GM21526 (cell line): Measurements from ENCODE around the gene CAB39.

Experiments used
- ATAC-seq: cut with Tn5 transposase; IDR thresholded peaks from one replicate; pipeline ENCODE4 v1.9.1; 2021; ENCODE audit warnings: moderate library complexity; ENCODE audit not compliant: unreplicated experiment, low FRiP score

Gene CAB39

GRCh38 chr2:230779126-230779525, 66.5 kb downstream of the CAB39 start:
- ATAC-seq, result no peak

DNA sequence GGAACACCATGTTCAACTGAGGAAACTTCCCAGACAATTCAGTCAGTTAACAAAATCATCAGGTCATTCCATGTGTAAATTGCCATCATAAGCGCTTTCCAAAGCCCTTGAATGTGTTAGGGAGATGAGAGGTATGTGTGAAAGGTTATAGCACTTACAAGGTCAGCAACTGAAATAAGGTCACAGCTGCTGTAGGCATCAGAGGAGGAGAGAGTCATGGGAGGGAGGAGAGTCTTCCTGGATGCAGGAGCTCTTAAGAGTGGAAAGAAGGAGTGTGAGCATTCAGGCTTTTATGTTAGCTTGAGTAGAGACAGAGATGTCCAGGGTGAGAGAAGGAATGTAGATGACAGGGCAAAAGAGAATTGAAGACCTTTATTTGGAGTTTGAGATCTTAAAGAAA, 67.0 kb downstream of the CAB39 start:
- no peak for ATAC-seq

DNA sequence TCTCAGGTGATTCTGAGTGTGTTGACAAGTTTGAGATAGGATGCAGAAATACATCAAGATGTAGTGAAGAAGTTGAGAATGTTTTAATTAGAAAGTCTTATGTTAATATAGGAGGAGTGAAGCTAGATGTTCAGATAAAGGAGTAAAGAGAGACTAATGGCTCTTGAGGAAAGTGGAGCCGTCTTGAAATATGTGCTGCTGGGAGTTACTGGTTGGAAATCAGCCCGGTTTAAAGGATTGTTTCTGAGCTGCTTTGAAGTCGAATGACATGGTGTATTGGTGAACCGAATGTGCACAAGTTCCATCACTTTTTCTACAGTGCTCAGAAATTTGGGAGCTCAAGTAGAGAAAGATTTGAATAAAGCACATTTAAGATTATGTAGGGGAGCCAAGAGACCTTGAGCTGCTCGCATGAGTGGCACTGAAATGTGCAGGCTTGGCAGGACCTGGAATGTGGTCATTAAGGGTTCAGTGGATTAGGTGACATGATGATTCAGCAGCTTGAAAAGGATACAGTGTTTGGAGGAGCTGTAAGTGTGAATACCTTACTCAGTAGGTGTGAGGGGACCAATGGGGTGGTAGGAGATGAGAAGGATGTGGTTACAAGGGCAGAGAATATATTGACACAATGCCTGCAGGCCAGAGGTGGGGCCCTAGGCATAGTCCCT, 68.6 kb downstream of the CAB39 start:
- ATAC-seq, result no peak

GRCh38 chr2:230783101-230783500, 70.5 kb downstream of the CAB39 start:
- no peak for ATAC-seq

DNA sequence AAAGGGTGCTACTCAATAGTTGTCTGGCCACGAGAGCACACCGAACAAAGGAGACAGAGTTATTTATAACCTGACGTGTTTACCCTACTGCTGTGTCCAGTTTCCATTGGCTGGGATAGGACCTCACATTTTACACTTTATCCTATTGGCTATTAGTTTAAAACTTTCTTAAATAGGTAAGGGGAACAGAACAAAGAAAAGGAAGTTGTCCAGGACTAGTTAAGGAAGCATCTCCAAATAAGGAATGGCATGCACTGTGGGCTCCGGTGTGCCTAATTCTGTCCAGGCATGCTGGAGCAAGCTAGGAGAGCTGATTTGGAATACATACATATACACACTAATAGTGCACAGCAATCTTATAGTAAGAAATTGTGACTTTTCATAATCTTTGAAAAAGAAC, 72.2 kb downstream of the CAB39 start:
- ATAC-seq, result no peak

GRCh38 chr2:230785346-230785745, 72.7 kb downstream of the CAB39 start:
- ATAC-seq, result no peak

GRCh38 chr2:230787101-230787500, 74.5 kb downstream of the CAB39 start:
- ATAC-seq, result no peak

GRCh38 chr2:230788554-230789175, 76.0 kb downstream of the CAB39 start:
- no peak for ATAC-seq

DNA sequence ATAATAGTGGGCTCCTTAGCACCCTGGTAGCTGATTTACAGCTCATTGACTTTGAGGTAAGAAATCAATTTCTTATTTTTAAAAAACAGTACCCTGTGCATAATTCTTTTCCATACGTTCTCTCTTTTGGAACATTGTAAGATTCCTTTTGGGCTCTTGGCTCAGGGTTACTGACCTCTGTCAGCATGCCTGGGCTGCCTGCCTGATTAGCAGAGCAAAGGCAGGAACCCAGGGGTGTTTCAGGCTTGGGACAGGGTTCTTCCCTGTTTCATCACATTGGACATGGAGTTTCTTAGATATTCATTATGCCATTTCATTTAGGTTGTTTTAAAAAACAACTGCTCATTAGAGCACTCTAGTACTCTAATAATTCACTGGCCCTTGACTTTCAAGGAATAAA, 78.3 kb downstream of the CAB39 start:
- no peak for ATAC-seq

DNA sequence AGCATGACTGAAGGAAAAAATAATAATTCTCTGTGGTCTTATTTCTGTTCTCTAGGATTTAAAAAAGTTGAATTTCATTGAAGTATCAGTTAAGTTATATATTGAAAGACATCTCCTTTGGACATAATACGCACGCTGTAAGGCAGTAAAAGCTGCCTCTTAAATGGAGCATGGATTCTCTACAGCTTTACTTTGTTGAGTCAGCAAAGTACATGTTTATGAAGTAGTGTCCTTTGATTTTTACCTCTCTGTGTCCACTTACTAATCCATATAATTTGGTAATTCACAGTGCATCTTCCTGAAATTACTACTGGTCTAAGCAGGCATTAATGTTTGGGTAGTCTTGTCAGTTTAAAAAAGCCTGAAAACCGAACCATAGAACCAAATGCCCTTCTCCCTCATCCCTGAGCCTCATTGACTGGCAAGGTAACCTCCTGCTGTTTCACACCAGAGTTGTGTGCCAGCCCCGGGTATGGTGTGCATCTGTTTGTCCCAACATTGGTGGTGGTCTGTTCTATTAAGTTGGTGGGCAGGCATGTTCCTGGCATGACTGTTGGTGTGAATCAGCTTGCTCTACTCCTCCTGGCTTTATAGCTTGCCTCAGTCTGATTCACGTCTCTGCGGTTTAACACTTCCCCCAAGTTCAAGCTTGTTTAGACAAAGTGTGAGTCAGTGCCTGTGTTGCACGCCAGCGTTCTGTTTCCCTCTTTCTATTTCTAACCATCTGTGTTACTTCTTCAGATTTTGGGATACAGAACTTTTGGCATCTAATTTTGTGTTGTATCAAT, 81.1 kb downstream of the CAB39 start:
- ATAC-seq, result peak; percentile 60

- ATAC-seq, result no peak
Observed at GRCh38 chr2:230794497-230794896, 81.9 kb downstream of the CAB39 start.

DNA sequence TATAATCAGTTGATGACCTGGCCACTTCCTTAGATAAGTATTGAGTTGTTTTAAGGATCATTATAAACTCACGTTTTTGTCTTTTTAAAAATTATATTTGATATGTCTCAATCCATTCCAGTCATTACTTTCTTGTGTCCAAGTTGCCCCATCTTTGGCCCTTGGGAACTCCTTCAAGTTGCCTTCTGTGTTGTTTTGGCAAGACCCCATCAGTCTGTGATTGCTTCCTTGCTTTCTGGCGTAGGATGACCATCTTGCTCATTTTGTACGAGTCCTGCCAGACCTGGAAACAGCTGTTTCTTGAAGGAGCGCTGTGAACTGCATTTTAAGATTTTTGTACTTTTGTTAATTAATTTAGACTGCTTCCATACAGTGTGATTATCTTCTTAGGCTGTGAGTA, 83.2 kb downstream of the CAB39 start:
- no peak for ATAC-seq

- no peak for ATAC-seq
Observed at GRCh38 chr2:230796280-230796862, 83.7 kb downstream of the CAB39 start.

DNA sequence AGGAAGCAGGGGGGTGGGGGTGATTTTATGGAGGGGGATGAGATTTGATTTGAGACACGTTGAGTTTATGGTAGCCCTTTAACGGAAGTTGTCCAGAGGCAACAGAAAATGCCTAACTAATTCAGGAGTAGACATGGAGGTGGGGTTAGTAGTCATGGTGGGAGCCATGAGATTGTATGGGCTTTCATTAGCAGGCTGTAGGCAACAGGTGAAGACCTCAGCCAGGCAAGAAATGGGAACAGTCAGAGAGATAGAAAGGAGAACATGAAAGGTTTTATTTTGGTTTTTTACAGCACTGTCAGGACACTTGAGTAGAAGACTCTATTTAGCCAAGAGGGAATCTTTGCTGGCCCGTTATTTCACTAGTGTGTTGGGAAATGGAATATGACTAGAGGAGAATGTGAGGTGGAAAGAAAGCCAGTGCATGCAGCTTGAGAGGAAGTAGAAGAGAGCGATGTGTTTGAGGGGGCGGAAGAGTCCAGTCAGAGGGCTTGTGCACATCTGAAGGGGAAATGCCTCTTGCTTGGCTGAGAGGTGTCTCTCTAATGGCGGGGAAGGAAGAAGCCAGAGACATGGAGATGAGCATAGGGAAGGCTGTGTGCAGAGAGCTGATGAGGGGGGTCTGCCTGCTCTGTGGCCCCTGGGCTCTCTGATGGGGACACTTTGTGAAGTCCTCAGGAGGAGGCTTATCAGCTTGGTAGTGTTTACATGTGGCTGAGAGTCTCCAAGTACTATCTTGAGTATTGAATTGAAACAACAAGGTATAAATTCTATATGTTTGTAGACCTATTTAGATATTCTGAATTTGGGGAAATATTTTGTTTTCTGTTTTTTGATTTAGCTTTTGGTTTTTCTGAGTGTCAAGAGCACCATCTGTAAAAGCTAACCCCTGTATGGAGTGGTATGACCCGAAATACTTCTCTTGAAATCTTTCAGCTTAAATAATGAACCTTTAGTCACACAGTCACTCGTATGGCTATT, 85.2 kb downstream of the CAB39 start:
- ATAC-seq, result no peak

DNA sequence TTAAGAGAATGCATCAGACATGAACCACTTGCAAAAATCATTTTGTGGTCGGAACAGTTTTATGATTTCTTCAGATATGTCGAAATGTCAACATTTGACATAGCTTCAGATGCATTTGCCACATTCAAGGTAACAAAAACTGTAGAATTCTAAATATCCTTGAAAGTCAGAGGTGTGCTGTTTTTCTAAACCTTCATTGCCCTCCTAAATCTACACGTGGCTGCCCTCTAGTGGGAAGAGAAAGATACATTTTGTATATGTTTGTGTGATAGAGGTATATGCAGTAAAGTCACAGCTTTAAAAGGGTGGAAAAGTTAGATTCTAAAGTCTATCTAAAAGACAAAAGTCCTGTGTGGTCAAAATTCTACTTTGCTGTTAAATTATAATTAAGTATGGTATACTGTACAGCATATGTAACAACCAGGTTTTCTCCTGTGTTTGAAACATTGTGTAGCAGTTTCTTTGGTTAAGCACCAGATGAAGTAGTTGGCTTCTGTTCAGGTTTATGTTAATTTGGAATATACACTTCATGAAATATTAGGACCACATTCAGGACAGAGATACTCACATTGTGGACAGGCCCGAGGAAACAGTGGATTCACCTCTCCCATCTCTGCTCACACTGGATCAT, 86.2 kb downstream of the CAB39 start:
- ATAC-seq, result no peak

DNA sequence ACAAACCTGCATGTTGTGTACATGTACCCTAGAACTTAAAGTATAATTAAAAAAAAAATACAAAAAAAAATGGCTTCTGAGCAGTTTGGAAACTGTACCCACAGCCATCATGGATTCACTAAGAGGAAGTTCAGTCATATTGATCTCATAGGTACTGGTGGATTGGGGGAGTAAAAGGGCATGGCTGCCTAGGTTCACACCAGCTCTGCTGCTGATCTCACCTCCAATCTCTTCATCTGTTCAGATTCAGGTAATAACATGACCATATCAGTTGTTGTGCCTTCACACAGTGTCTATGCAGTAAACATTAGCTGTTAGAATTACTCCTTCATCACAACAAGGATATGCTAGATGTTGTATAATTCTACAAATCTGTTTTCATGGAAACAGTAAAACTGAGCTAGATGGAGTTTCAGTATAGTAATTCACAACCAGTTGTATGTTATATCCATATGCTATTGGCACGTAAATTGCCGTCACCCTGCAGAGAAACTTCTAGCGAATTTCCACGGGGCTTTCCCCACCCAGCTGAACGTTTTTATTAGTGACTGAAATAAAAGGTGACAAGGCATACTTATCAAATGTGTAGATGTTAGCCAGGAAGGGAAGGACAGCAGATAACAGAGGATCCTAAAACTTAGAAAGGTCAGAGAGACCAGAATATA, 92.8 kb downstream of the CAB39 start:
- ATAC-seq, result no peak

DNA sequence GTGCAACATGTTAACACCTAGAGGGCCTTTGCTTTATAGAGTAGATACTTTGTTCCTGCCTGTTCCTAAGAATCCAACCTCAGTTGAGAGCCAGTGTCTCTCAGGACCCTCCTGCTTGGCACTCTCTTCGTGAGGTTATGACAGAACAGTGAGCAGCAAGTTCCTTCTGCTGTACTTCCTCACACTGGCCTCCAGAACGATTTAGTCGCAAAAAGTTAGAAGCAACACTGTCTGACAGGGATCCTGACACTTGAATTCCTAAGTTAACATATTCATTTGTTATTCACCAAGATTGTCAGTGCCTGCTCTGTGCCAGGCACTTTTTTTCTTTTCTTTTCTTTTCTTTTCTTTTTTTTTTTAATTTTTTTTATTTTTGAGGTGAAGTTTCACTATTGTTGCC, 95.1 kb downstream of the CAB39 start:
- ATAC-seq, result no peak

GRCh38 chr2:230809015-230809414, 96.4 kb downstream of the CAB39 start:
- no peak for ATAC-seq

DNA sequence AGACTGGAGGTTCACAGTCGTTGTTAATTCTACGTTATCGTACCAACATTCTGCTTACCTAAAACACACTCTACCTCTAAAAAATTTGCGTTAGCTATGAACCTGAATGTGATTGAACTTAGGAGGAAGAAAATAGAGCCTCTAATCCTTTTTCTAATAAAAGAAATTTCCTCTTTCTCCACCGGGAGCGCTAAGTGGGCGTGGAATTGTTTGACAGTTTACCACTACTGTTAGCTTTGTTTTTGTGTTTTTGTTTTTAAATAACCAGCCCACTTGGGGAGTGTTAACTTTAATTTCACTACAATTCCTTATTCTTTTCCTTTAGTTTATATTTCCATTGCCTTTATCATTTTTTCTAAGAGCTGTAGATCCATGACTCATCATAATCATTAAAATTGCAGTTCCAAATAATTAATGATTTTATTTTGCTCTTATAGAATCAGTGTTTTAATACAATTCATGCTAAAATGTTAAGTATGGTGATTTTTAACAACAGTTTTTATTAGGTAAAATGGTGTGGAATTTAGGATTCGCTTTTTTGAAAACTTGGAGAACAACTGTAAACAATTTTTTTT, 97.1 kb downstream of the CAB39 start:
- no peak for ATAC-seq
